ENCODE results near the gene PRDM1.

GRCh38 chr6:106099235-106099537 lies 13.1 kb downstream of the PRDM1 start:
- TF ChIP-seq TAF1 (IDR thresholded peaks at IDR 0.05; ENCODE audit: borderline replicate concordance, low read depth, low read length) (no peak), CHD2 (IDR thresholded peaks at IDR 0.05; ENCODE audit: low read length, partially characterized antibody) (no peak), NFIC (IDR thresholded peaks at IDR 0.05; ENCODE audit: borderline replicate concordance) (no peak)
- TF ChIP-seq, protein P1, sequence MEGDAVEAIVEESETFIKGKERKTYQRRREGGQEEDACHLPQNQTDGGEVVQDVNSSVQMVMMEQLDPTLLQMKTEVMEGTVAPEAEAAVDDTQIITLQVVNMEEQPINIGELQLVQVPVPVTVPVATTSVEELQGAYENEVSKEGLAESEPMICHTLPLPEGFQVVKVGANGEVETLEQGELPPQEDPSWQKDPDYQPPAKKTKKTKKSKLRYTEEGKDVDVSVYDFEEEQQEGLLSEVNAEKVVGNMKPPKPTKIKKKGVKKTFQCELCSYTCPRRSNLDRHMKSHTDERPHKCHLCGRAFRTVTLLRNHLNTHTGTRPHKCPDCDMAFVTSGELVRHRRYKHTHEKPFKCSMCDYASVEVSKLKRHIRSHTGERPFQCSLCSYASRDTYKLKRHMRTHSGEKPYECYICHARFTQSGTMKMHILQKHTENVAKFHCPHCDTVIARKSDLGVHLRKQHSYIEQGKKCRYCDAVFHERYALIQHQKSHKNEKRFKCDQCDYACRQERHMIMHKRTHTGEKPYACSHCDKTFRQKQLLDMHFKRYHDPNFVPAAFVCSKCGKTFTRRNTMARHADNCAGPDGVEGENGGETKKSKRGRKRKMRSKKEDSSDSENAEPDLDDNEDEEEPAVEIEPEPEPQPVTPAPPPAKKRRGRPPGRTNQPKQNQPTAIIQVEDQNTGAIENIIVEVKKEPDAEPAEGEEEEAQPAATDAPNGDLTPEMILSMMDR (IDR thresholded peaks at IDR 0.05) = no peak

Measured in SK-N-SH (cell line).